Activated CD4-positive, alpha-beta T cell treated with anti-CD3 and anti-CD28 coated beads for 36 hours (primary cell): ENCODE results near the gene CUL1. TPM values are rescaled to one million over a fixed set of nuclear protein-coding genes. Genes with fewer than 3 reads are reported as not detected.

Experiments used
- ATAC-seq: fragments of 200-7000 bp; cut with Tn5 transposase; one replicate; pipeline ENCODE4 v1.10.0; 2021; ENCODE audit warnings: mild to moderate bottlenecking, moderate library complexity
- CTCF ChIA-PET: fragments of 350-600 bp; sonication (Branson Sonifier 250); formaldehyde crosslinking; loops from one replicate; lab custom pipeline; 2021; ENCODE audit warnings: antibody characterized with exemption; lab: Charles Lee
- POLR2A ChIA-PET: fragments of 350-600 bp; sonication (Branson Sonifier 250); formaldehyde crosslinking; loops from one replicate; lab custom pipeline; 2021; ENCODE audit warnings: antibody characterized with exemption, inconsistent platforms; lab: Charles Lee
- DNase-seq: peaks from one replicate; pipeline ENCODE4 v3.0.0-alpha.2; 2020
- H3K27ac Mint-ChIP-seq: one replicate; pipeline ENCODE4 v1.8.0; 2021; ENCODE audit warnings: mixed read lengths
- H3K27me3 Mint-ChIP-seq: one replicate; pipeline ENCODE4 v1.8.0; 2021; ENCODE audit warnings: mixed read lengths
- H3K36me3 Mint-ChIP-seq: one replicate; pipeline ENCODE4 v1.8.0; 2021; ENCODE audit warnings: low read depth, mixed read lengths
- H3K4me1 Mint-ChIP-seq: one replicate; pipeline ENCODE4 v1.8.0; 2021; ENCODE audit warnings: mixed read lengths
- H3K4me3 Mint-ChIP-seq: one replicate; pipeline ENCODE4 v1.8.0; 2021; ENCODE audit warnings: mild to moderate bottlenecking, moderate library complexity, mixed read lengths
- H3K9me3 Mint-ChIP-seq: one replicate; pipeline ENCODE4 v1.8.0; 2021; ENCODE audit warnings: low read depth, mixed read lengths
- intact Hi-C, 2 experiments: fragments of 100-400 bp; cut with DNase I in 1 of 2; cut with micrococcal nuclease in 1 of 2; formaldehyde crosslinking; loops; one replicate each; pipeline versions ENCODE4 v1.14.2 to v1.15.1; 2022 to 2024; cut with DNase I, micrococcal nuclease
- total RNA-seq, 2 experiments: library from RNA; stranded (reverse); gene quantifications; one replicate each; pipeline ENCODE4 v1.2.3, GENCODE V29; 2021

The CUL1 gene
- total RNA-seq, 2 experiments from 2014 or later = 72.7 to 76.7 TPM

GRCh38 chr7:148672041-148672440 lies 26.7 kb upstream of the CUL1 start:
- no peak for ATAC-seq
- peaks cover 3% of the 10 kb centered on the region for H3K4me1 Mint-ChIP-seq
- CTCF ChIA-PET = no interaction called here

DNA sequence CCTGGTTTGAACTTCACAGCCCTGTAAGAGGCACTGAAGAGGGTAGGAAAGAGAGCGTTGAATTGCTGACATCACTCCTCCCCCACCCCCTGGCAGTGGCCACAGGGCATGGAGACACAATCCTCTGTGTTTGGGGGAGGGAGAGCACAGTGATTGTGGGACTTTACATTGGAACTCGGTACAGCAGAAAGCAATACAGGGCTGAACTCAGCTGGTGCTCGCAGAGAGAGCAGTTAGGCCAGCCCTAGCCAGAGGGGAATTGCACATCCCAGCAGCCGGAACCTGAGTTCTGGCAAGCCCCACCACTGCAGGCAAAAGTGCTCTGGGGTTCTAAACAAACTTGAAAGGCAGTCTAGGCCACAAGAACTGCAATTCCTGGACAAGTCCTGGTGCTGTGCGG lies 24.0 kb upstream of the CUL1 start:
- H3K4me3 Mint-ChIP-seq = no peak overlapping the region
- H3K27ac Mint-ChIP-seq = no peak overlapping the region
- peaks cover 5% of the 10 kb centered on the region for H3K9me3 Mint-ChIP-seq
- POLR2A ChIA-PET = no interaction called here
- no peaks in the 10 kb centered on the region for H3K27me3 Mint-ChIP-seq
- intact Hi-C loops = no loop called here
- CTCF ChIA-PET = no interaction called here
- no peaks in the 10 kb centered on the region for H3K36me3 Mint-ChIP-seq
- no peak for ATAC-seq
- DNase-seq = no peak
- peaks cover 3% of the 10 kb centered on the region for H3K4me1 Mint-ChIP-seq

More at GRCh38 chr7:148672041-148672440, 26.7 kb upstream of the CUL1 start:
- POLR2A ChIA-PET = no interaction called here
- intact Hi-C loops = no loop called here
- H3K36me3 Mint-ChIP-seq = no peaks in the 10 kb centered on the region
- no peak overlapping the region for H3K4me3 Mint-ChIP-seq
- no peaks in the 10 kb centered on the region for H3K27me3 Mint-ChIP-seq
- no peak overlapping the region for H3K27ac Mint-ChIP-seq
- DNase-seq = no peak
- H3K9me3 Mint-ChIP-seq = peaks cover 5% of the 10 kb centered on the region

- no peak for DNase-seq
- H3K4me1 Mint-ChIP-seq = no peaks in the 10 kb centered on the region
- CTCF ChIA-PET = no interaction called here
- peaks cover 5% of the 10 kb centered on the region for H3K9me3 Mint-ChIP-seq
- intact Hi-C loops = no loop called here
- H3K27me3 Mint-ChIP-seq = no peaks in the 10 kb centered on the region
- no peak for ATAC-seq
- no peak overlapping the region for H3K4me3 Mint-ChIP-seq
- POLR2A ChIA-PET = no interaction called here
- H3K27ac Mint-ChIP-seq = no peak overlapping the region
- no peaks in the 10 kb centered on the region for H3K36me3 Mint-ChIP-seq
These were observed 22.4 kb upstream of the CUL1 start for GRCh38 chr7:148676291-148676690.

DNA sequence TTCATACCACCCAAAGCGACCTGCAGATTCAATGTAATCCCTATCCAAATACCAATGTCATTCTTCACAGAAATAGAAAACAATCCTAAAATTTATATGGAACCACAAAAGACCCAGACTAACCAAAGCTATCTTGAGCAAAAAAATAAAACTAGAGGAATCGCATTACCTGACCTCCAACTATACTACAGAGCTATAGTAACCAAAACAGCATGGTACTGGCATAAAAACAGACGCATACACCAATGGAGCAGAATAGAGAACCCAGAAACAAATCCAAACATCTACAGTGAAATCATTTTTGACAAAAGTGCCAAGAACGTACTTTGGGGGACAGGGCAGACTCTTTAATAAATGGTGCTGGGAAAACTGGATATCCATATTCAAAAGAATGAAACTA lies 16.9 kb upstream of the CUL1 start:
- intact Hi-C loops = no loop called here
- CTCF ChIA-PET = interaction anchor here (0.8 to 1.1 kb wide), 2 partner anchors 30 to 66 kb away, joined by 4 to 6 read pairs; no protein-coding TSS in a partner anchor

GRCh38 chr7:148684289-148684830 lies 14.3 kb upstream of the CUL1 start:
- no peaks in the 10 kb centered on the region for H3K36me3 Mint-ChIP-seq
- no peak for DNase-seq
- ChIA-PET POLR2A (no interaction called here), CTCF (interaction anchor here (1.0 to 1.3 kb wide), 3 partner anchors 18 to 110 kb away, joined by 3 to 4 read pairs (median 3); no protein-coding TSS in a partner anchor)
- peaks cover 3% of the 10 kb centered on the region for H3K4me1 Mint-ChIP-seq
- ATAC-seq = no peak
- intact Hi-C loops = no loop called here
- peaks cover 5% of the 10 kb centered on the region for H3K9me3 Mint-ChIP-seq
- no peak overlapping the region for H3K27ac Mint-ChIP-seq
- no peak overlapping the region for H3K4me3 Mint-ChIP-seq
- H3K27me3 Mint-ChIP-seq = no peaks in the 10 kb centered on the region

More for the DNA sequence above, 16.9 kb upstream of the CUL1 start:
- Mint-ChIP-seq H3K27ac (no peak overlapping the region), H3K27me3 (no peaks in the 10 kb centered on the region), H3K4me3 (no peak overlapping the region), H3K36me3 (no peaks in the 10 kb centered on the region), H3K4me1 (no peaks in the 10 kb centered on the region), H3K9me3 (peaks cover 5% of the 10 kb centered on the region)
- ATAC-seq = no peak
- POLR2A ChIA-PET = no interaction called here
- no peak for DNase-seq

DNA sequence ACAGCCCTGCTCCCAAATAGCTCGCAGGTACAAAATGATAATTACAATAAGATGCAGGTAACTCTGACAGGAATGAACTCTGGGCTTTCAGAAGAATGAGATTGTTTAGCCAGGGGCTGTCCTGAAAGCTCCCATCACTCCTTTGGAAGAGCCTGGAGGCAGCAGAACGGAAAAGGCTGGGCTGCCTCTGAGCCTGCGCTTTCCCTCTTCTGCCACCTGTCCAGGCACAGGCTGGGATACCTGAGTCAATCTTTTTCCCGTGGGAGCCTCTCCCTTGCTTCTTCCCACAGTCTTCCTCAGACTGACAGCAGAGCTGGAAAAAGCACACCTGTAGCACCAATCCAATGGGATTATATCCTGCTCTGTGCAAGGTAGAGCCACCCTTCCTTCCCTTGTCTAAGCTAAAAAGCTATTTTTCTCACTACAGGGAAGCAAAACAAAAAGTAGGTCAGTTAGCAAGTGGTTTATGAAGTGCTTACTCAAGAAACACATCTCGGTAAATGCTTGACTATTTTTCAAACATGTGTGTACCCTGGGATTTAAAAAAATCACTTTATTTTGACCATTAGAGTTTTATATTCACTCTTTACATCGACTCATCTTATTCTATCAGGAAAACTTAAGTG lies 12.3 kb upstream of the CUL1 start:
- Mint-ChIP-seq H3K27ac (no peak overlapping the region), H3K27me3 (no peaks in the 10 kb centered on the region), H3K4me3 (no peak overlapping the region), H3K4me1 (peaks cover 6% of the 10 kb centered on the region), H3K9me3 (peaks cover 5% of the 10 kb centered on the region), H3K36me3 (no peaks in the 10 kb centered on the region)
- ChIA-PET CTCF (interaction anchor here (0.8 kb wide), 1 partner anchor 73 kb away, joined by 3 read pairs; no protein-coding TSS in a partner anchor), POLR2A (interaction anchor here (0.8 kb wide), 1 partner anchor 380 kb away, joined by 3 read pairs; no protein-coding TSS in a partner anchor)
- intact Hi-C loops = no loop called here
- DNase-seq (no peak), ATAC-seq (no peak)

- H3K36me3 Mint-ChIP-seq = no peaks in the 10 kb centered on the region
- no peaks in the 10 kb centered on the region for H3K9me3 Mint-ChIP-seq
- H3K4me1 Mint-ChIP-seq = peaks cover 6% of the 10 kb centered on the region
- ATAC-seq = peak; percentile 36
- CTCF ChIA-PET = interaction anchor here (1.0 kb wide), 1 partner anchor 169 kb away, joined by 3 read pairs; no protein-coding TSS in a partner anchor
- H3K4me3 Mint-ChIP-seq = no peak overlapping the region
- H3K27ac Mint-ChIP-seq = no peak overlapping the region
- POLR2A ChIA-PET = interaction anchor here (0.7 kb wide), 1 partner anchor 623 kb away, joined by 5 read pairs; no protein-coding TSS in a partner anchor
- no peak for DNase-seq
- intact Hi-C loops = no loop called here
- H3K27me3 Mint-ChIP-seq = no peaks in the 10 kb centered on the region
These were observed 11.1 kb upstream of the CUL1 start for GRCh38 chr7:148687555-148687954.

DNA sequence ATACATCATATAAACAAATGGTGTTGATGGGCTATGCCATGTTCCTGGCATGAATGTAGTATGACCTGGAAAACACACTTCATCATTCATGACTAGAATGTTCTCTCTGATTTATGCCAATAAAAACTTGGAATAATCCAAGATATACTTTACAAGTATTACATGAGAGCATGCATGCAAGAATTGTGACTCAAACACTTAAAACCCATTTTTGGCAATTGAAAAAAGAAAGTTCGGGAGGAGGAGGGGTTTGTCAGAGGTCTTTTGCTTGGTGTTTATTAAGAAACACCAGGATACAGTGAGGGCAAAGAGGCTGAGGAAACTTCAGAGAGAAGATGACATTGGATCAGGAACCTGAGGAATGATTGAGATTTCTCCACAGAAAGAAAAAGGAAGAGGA lies 10.2 kb upstream of the CUL1 start:
- ATAC-seq = no peak
- H3K27me3 Mint-ChIP-seq = no peaks in the 10 kb centered on the region
- H3K9me3 Mint-ChIP-seq = no peaks in the 10 kb centered on the region
- intact Hi-C loops = no loop called here
- no peaks in the 10 kb centered on the region for H3K36me3 Mint-ChIP-seq
- H3K27ac Mint-ChIP-seq = no peak overlapping the region
- no peak for DNase-seq
- POLR2A ChIA-PET = interaction anchor here (1.2 kb wide), 1 partner anchor 10 kb away, joined by 3 read pairs; the partner anchor contains the start of gene CUL1
- CTCF ChIA-PET = no interaction called here
- no peak overlapping the region for H3K4me3 Mint-ChIP-seq
- H3K4me1 Mint-ChIP-seq = peaks cover 6% of the 10 kb centered on the region

GRCh38 chr7:148693651-148694050 lies 5.1 kb upstream of the CUL1 start:
- Mint-ChIP-seq H3K4me1 (peaks cover 31% of the 10 kb centered on the region), H3K27me3 (no peaks in the 10 kb centered on the region), H3K27ac (no peak overlapping the region), H3K36me3 (no peaks in the 10 kb centered on the region), H3K4me3 (no peak overlapping the region), H3K9me3 (no peaks in the 10 kb centered on the region)
- DNase-seq (no peak), ATAC-seq (no peak)
- CTCF ChIA-PET = no interaction called here
- intact Hi-C loops = loop anchor here in 1 of 2 experiments (10.0 kb wide), 1 partner anchor 69 kb away; no protein-coding TSS in a partner anchor
- POLR2A ChIA-PET = no interaction called here

GRCh38 chr7:148694631-148695030 lies 4.1 kb upstream of the CUL1 start:
- Mint-ChIP-seq H3K4me3 (no peak overlapping the region), H3K9me3 (no peaks in the 10 kb centered on the region), H3K4me1 (peaks cover 31% of the 10 kb centered on the region), H3K36me3 (no peaks in the 10 kb centered on the region), H3K27me3 (no peaks in the 10 kb centered on the region), H3K27ac (no peak overlapping the region)
- ChIA-PET POLR2A (no interaction called here), CTCF (interaction anchor here (0.9 to 1.0 kb wide), 2 partner anchors 81 to 276 kb away, joined by 3 read pairs; no protein-coding TSS in a partner anchor)
- ATAC-seq (no peak), DNase-seq (no peak)
- intact Hi-C loops = loop anchor here (5.0 to 10.0 kb wide), 5 partner anchors 70 to 453 kb away; partner anchors contain the start of genes ZNF398 (in 1 of the 2) and ZNF425 (in 1 of the 2)

GRCh38 chr7:148695953-148696352 lies 2.8 kb upstream of the CUL1 start:
- no peaks in the 10 kb centered on the region for H3K9me3 Mint-ChIP-seq
- intact Hi-C loops = loop anchor here (2.0 to 10.0 kb wide), 8 partner anchors 63 to 451 kb away; partner anchors contain the start of genes ZNF398 (in 1 of the 2) and ZNF425 (in 1 of the 2)
- H3K27me3 Mint-ChIP-seq = no peaks in the 10 kb centered on the region
- H3K27ac Mint-ChIP-seq = peak overlapping the region; percentile 77
- ATAC-seq = no peak
- ChIA-PET CTCF (interaction anchor here (0.8 kb wide), 1 partner anchor 121 kb away, joined by 3 read pairs; no protein-coding TSS in a partner anchor), POLR2A (no interaction called here)
- no peak for DNase-seq
- peaks cover 35% of the 10 kb centered on the region for H3K4me1 Mint-ChIP-seq
- H3K36me3 Mint-ChIP-seq = peaks cover 8% of the 10 kb centered on the region
- H3K4me3 Mint-ChIP-seq = no peak overlapping the region
